NCI-H774 (cell line): ENCODE measurements around the gene LIN28A.

Experiments used
- DNase-seq: peaks from one replicate; lab custom pipeline; 2025; lab: John Stamatoyannopoulos, UW

Gene LIN28A

GRCh38 chr1:26438041-26438440 is 27.4 kb downstream of the LIN28A start:
- no peak for DNase-seq

DNA sequence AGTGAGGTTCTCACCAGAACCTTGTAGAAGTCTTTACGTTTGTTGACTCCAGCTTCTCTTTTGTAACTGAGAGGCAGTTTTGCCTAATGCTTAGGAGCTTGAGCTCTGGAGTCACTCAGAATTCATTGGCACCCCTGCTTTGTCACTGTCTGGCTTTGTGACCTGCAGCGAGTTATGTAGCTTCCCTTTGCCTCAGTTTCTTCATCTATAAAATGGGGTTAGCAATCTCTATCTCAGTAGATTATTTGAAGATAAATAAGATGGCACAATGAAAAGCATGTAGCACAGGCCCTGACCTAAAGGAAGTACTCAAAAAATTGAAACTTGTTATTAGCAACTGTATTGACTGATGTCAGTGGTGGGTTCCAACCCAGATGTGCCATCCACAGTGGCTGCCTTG is 29.6 kb downstream of the LIN28A start:
- DNase-seq, result no peak

DNA sequence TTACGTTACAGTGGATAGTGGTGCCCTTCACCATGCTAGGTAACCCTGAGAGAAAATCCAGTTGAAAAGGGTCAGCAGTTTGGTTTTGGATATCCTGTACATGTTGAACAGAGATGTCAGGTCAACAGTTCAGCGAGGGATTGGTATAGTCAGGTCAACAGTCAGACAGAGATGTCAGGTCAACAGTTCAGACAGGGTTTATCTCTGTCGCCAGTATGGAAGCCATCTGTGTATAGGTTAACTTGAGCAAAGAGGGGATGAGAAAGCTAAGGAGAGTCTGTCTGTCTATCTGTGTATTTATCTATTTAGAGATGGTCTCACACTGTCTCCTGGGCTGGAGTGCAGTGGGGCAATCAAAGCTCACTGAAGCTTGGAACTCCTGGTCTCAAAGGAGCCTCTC is 39.3 kb downstream of the LIN28A start:
- DNase-seq, result no peak

DNA sequence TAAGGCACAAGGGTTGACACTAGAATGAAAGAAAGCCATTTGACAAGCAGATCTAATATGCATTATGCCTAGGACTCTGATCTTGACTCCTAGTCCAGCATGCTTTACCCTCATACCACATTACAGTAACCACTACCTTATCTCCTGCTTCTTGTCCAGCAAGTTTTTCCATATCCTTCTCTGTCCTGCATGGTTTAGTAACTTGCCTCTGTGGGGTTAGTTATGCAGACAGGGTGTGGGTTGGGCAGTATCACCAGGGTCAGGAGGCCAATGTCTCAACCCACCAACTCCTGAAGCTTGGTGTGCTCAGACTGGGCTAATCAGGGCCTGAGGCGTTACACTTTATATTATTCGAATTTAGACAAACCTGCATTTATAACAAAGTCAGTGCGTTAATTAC is 40.3 kb downstream of the LIN28A start:
- no peak for DNase-seq

DNA sequence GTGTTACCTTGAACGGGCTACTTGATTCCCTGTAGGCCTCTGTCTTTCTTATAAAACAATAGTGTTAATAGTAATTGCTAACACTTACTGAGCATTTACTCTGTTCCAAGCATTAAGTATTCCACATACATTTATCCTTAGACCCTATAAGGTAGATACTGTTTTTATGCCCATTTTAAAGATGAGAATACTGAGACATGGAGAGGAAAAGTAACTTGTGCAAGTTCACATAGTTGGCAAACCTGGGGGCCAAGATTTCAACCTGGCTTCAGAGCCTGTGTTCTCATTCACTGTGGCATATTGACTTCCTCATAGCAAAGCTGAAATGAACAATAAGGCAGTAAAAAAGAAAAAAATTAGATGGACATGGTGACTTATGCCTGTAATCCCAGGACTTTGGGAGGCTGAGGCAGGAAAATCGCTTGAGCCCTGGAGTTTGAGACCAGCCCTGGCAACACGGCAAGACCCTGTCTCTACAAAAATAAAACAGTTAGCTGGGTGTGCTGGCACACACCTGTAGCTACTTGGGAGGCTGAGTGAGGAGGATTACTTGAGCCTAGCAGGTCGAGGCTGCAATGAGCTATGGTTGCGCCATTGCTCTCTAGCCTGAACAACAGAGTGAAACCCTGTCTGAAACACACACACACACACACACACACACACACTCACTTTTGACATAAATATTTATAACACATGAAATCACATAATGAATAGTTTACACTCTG is 42.0 kb downstream of the LIN28A start:
- no peak for DNase-seq

- DNase-seq, result no peak
Observed at GRCh38 chr1:26459148-26459547, 48.5 kb downstream of the LIN28A start.

DNA sequence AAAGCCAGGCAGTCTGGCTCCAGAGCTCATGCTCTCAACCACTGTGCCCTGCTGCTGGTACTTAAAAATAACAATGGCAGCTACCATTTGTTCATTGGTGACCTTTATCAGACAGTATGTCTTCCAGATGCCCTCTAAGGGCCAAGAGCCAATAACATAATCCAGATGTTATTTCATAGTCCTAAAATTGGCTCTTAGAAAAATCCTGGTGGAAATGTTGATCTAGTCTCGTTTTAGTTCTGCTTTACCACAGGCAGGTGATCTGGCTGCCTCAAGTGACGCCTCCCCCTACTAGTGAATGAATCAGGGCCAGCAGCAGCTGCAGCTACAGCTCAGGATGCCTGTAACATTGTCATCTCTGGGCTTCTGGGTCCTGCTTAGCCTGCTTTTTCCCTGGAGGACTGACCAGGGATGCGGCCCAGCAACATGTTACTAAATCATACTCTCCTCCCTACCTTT is 49.0 kb downstream of the LIN28A start:
- DNase-seq, result no peak

- DNase-seq, result no peak
Observed at GRCh38 chr1:26468911-26469310, 58.3 kb downstream of the LIN28A start.

GRCh38 chr1:26469558-26469957 is 58.9 kb downstream of the LIN28A start:
- DNase-seq, result peak; percentile 33

GRCh38 chr1:26470878-26471497 is 60.4 kb downstream of the LIN28A start:
- no peak for DNase-seq

- no peak for DNase-seq
Observed at GRCh38 chr1:26471498-26472319, 61.1 kb downstream of the LIN28A start.

GRCh38 chr1:26472320-26472900 is 61.8 kb downstream of the LIN28A start, which contains the start of gene HMGN2:
Gene HMGN2, plus strand, starts transcription at chr1:26472440. Its CDS starts 173 bp downstream, at chr1:26472613.
- peak; percentile 79 for DNase-seq

DNA sequence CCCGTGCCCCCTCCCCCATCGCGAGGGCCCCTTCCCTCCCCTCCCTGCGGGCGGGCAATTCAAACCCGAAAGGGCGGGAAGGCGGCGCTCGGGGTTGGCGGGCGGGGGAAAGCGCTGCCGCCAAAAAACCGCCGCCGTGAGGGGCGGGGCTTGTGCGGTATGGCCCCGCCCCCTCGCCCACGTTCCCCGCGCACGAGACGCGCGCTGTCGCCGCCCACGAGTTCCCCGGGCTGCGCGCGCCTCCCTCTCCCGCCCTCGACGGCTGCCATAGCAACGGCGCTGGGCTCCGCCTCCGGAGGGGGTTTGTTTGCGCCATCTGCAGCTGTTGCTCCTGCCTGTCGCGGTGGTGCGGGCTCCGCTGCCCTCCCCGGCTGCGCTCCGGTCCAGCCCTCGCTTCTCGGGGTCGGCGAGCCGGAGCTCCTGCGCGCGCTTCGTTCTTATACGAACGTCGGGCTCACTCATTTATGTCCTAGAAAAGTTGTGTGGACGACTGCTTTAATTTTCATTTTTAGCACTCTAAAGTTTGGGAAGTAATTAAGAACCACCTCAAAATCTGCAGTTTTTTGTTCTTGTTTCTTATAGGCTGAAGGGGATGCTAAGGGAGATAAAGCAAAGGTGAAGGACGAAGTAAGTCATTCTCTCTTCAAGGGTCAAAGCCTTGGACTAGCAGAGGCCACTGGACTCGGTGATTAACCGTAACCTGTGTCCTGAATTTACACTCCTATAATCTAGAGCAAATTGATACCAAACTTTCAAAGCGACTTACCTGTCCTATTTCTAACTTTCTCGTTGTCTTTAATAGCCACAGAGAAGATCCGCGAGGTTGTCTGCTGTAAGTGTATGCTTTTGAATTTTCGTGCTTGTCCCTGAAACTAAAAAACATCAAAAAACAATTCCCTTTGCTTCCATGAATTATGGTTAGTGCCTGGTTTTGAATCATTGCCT is 62.6 kb downstream of the LIN28A start:
- peak; percentile 81 for DNase-seq

DNA sequence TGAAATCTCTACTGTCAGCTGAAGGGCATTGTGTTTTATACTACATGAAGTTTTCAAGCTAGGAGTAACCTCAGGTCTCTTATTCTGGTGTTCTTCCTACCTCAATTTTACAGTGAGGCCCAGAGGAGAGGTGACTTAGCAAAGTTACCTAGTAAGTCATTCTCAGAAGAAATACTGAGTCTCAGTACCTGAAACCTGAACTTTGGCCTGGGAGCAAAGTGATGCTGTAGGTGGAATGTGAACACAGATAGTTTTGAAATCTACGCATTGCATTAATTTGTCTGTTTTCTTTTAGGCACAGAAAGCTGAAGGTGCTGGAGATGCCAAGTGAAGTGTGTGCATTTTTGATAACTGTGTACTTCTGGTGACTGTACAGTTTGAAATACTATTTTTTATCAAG is 64.2 kb downstream of the LIN28A start:
- no peak for DNase-seq

GRCh38 chr1:26475989-26476388 is 65.4 kb downstream of the LIN28A start:
- no peak for DNase-seq

DNA sequence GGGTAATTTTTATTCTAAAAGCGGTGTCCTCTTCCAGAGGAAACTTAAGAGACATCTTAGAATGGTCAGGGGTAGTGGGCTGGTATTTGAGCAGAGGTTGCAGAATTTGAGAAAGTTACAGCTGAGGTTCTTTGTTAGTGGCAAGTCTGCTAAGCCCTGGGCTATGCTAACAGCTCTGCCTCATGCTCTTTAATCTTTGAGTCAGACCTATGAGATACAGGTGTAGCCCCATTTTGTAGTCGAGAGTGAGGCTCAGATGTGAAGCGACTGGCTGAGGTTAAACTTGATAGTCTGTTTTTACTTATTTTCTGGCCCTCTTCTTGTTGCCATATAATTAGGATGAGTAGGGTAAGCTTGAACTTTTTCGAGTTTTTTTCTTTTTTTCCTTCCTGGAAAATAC is 66.3 kb downstream of the LIN28A start:
- DNase-seq, result no peak

DNA sequence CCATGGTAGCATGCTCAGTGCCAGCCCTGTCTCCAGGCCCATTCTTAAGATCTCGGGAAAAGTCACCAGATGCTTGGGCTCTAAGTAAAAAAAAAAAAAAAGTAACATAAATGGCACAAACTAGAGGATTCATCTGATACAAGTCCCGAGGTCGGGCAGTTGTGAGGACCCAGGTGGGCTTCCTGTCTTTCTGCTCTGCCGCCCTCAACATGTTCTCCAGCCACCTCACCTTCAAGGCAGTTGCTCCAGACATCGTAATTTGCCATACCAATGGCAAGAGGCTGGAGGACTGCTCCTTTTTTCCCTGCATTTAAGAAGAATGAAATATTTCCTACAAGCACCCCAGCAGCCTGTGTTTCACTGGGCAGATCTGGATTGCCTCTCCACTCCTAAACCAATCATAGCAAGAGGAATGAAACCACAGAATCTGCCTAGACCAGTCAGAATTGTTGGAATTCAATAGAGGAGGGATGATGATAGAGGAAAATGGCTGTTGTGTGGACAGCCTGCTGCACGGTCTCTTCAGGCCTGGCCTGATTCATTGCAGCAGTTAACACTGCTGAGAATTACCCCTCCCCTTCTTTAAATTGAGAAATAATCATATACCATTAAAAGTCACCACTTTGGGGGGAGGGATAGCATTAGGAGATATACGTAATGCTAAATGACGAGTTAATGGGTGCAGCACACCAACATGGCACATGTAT is 67.0 kb downstream of the LIN28A start:
- no peak for DNase-seq

- DNase-seq, result no peak
Observed at GRCh38 chr1:26478159-26478558, 67.5 kb downstream of the LIN28A start.

DNA sequence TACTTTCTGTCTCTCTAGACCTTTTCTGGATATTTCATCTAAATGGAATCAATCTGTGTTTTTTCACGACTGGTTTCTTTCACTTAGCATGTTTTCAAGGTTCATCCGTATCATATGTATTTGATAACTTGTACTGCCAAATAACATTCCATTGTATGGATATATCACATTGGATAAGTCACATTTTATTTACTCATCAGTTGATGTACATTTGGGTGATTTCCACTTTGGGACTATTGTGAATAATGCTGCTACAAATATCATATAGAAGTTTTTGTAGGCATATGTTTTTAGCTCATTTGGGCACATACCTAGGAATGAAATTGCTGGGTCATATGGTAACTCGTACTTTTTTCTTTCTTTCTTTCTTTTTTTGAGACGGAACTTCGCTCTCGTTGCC is 68.4 kb downstream of the LIN28A start:
- no peak for DNase-seq
